HepG2 (cell line): ENCODE results near the gene CNPPD1. TPM values are rescaled to one million over a fixed set of nuclear protein-coding genes. Genes with fewer than 3 reads are reported as not detected.

Experiments
- CREB3 ChIP-seq: sonication (generic); formaldehyde crosslinking; IDR thresholded peaks from 2 replicates; pipeline ENCODE4 v1.5.0; 2020; ENCODE audit warnings: missing genetic modification reagents
- FOXA3 ChIP-seq: IDR thresholded peaks from 2 replicates; pipeline ENCODE4 v1.6.1; 2016; ENCODE audit warnings: missing genetic modification reagents, missing compliant biosample characterization
- KAT2B ChIP-seq: fragments of 150-350 bp; IDR thresholded peaks from 2 replicates; pipeline ENCODE4 v1.6.1; 2014; ENCODE audit warnings: low read depth, low read length, borderline replicate concordance
- PBX3 ChIP-seq: sonication (generic); formaldehyde crosslinking; IDR thresholded peaks from 2 replicates; pipeline ENCODE4 v1.8.1; 2023; ENCODE audit warnings: missing genetic modification reagents, inconsistent platforms, borderline replicate concordance
- REL ChIP-seq: sonication (generic); formaldehyde crosslinking; conservative IDR thresholded peaks from 2 replicates; pipeline ENCODE4 v1.8.0; 2022; ENCODE audit warnings: mild to moderate bottlenecking, missing genetic modification reagents, moderate library complexity
- RNF219 ChIP-seq: sonication (generic); formaldehyde crosslinking; IDR thresholded peaks from 2 replicates; pipeline ENCODE4 v1.5.0; 2020; ENCODE audit warnings: mild to moderate bottlenecking, missing genetic modification reagents
- SALL1 ChIP-seq: sonication (generic); formaldehyde crosslinking; IDR thresholded peaks from 2 replicates; pipeline ENCODE4 v1.8.0; 2022; ENCODE audit warnings: mild to moderate bottlenecking, missing genetic modification reagents
- SYNCRIP ChIP-seq: fragments of 200-400 bp; formaldehyde crosslinking; IDR thresholded peaks from 2 replicates; pipeline ENCODE4 v1.6.1; 2018; ENCODE audit warnings: mild to moderate bottlenecking, low read depth, low read length; ENCODE audit not compliant: insufficient read depth
- ZNF10 ChIP-seq: sonication (generic); formaldehyde crosslinking; IDR thresholded peaks from 2 replicates; pipeline ENCODE4 v1.4.0; 2020; ENCODE audit warnings: mild to moderate bottlenecking, low read depth, missing genetic modification reagents, borderline replicate concordance
- ZNF180 ChIP-seq: sonication (generic); formaldehyde crosslinking; IDR thresholded peaks from 2 replicates; pipeline ENCODE4 v1.4.0; 2020; ENCODE audit warnings: low read depth, missing genetic modification reagents, borderline replicate concordance
- ZNF235 ChIP-seq: sonication (generic); formaldehyde crosslinking; IDR thresholded peaks from 2 replicates; pipeline ENCODE4 v1.8.1; 2023; ENCODE audit warnings: mild to moderate bottlenecking, missing genetic modification reagents, borderline replicate concordance
- ZNF335 ChIP-seq: sonication (generic); formaldehyde crosslinking; IDR thresholded peaks from 2 replicates; pipeline ENCODE4 v1.4.0; 2020; ENCODE audit warnings: missing genetic modification reagents
- ZNF563 ChIP-seq: sonication (generic); formaldehyde crosslinking; IDR thresholded peaks from 2 replicates; pipeline ENCODE4 v1.8.0; 2022; ENCODE audit warnings: mild to moderate bottlenecking, moderate library complexity, missing genetic modification reagents
- ZNF710 ChIP-seq: sonication (generic); formaldehyde crosslinking; IDR thresholded peaks from 2 replicates; pipeline ENCODE4 v1.5.0; 2020; ENCODE audit warnings: mild to moderate bottlenecking, missing genetic modification reagents, borderline replicate concordance
- ZNF883 ChIP-seq: sonication (generic); formaldehyde crosslinking; IDR thresholded peaks from 2 replicates; pipeline ENCODE4 v1.5.1; 2020; ENCODE audit warnings: mild to moderate bottlenecking, missing genetic modification reagents; ENCODE audit errors: not compliant biosample characterization
- polyA plus RNA-seq, 8 experiments: library from polyadenylated mRNA; depleted of rRNA in 3 of 8; stranded (reverse) in 7 of 8; unstranded in 1 of 8; fragments of >200 nt; fragmentation: Illumina TruSeq in 4 of 8; extraction: Trizol in 4 of 8; gene quantifications; 2 replicates each; pipeline versions ENCODE4 v1.2.1 to v1.2.3, GENCODE V29; 2011 to 2016; ENCODE audit warnings: low read depth in 4 of 8, missing spikeins in 1 of 8, mixed read lengths in 1 of 8; ENCODE audit not compliant: insufficient read depth in 1 of 8
- total RNA-seq, 5 experiments: library from RNA; depleted of rRNA; stranded (reverse); fragments of >200 nt; fragmentation: Illumina TruSeq; extraction: Trizol; gene quantifications; 2 replicates each; pipeline ENCODE4 v1.2.3, GENCODE V29; 2016; ENCODE audit warnings: low read depth in 1 of 5
- TF ChIP-seq, protein P1 (sequence below): sonication (generic); formaldehyde crosslinking; IDR thresholded peaks from 2 replicates; pipeline ENCODE4 v1.8.1; 2023; ENCODE audit warnings: mild to moderate bottlenecking, inconsistent platforms, moderate library complexity, missing genetic modification reagents, borderline replicate concordance

Gene CNPPD1
- total and polyA plus RNA-seq, 2 of the 13 experiments (the other 11 are each of a cell fraction or from before 2014, with no cell fraction given): 35.5 to 49.4 TPM

- TF ChIP-seq ZNF335 (CRISPR knock-in tag): peak; percentile 50
- TF ChIP-seq SYNCRIP: no peak
- no peak for TF ChIP-seq KAT2B
- TF ChIP-seq FOXA3 (CRISPR knock-in tag): peak; percentile 71
- TF ChIP-seq CREB3 (CRISPR knock-in tag): no peak
- no peak; the same call in 1 of the 2 replicates for TF ChIP-seq REL (CRISPR knock-in tag)
- TF ChIP-seq ZNF180: peak; percentile 92; the same call in 1 of the 2 replicates
- peak; percentile 98 for TF ChIP-seq ZNF563 (CRISPR knock-in tag)
- TF ChIP-seq, protein P1, sequence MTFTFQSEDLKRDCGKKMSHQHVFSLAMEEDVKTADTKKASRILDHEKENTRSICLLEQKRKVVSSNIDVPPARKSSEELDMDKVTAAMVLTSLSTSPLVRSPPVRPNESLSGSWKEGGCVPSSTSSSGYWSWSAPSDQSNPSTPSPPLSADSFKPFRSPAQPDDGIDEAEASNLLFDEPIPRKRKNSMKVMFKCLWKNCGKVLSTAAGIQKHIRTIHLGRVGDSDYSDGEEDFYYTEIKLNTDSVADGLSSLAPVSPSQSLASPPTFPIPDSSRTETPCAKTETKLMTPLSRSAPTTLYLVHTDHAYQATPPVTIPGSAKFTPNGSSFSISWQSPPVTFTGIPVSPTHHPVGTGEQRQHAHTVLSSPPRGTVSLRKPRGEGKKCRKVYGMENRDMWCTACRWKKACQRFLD: peak; percentile 73
- peak; percentile 96 for TF ChIP-seq SALL1 (CRISPR knock-in tag)
- TF ChIP-seq PBX3: no peak; the same call in 1 of the 2 replicates
- TF ChIP-seq ZNF883 (CRISPR knock-in tag): peak; percentile 96
- TF ChIP-seq ZNF235 (CRISPR knock-in tag): peak; percentile 99
- TF ChIP-seq ZNF710: peak; percentile 78; the same call in 1 of the 2 replicates
- peak; percentile 59; the same call in 1 of the 2 replicates for TF ChIP-seq ZNF10 (CRISPR knock-in tag)
- TF ChIP-seq RNF219: no peak
Observed at GRCh38 chr2:219218732-219219701, 42.3 kb upstream of the CNPPD1 start, which contains the start of gene ABCB6 (continued).
